22Rv1 (cell line): Measurements from ENCODE around the gene MYH14.

Experiments used
- H3K27ac ChIP-seq: fragments of 450-650 bp; 2 replicates; pipeline ENCODE4 v1.5.1; 2017
- ZFX ChIP-seq: fragments of 450-650 bp; IDR thresholded peaks from 2 replicates; pipeline ENCODE4 v1.6.1; 2017; ENCODE audit warnings: antibody characterized with exemption, borderline replicate concordance
- TF ChIP-seq, protein P1 (sequence below): fragments of 450-650 bp; IDR thresholded peaks from 2 replicates; pipeline ENCODE4 v1.5.1; 2017; ENCODE audit warnings: mild to moderate bottlenecking

MYH14 gene

DNA sequence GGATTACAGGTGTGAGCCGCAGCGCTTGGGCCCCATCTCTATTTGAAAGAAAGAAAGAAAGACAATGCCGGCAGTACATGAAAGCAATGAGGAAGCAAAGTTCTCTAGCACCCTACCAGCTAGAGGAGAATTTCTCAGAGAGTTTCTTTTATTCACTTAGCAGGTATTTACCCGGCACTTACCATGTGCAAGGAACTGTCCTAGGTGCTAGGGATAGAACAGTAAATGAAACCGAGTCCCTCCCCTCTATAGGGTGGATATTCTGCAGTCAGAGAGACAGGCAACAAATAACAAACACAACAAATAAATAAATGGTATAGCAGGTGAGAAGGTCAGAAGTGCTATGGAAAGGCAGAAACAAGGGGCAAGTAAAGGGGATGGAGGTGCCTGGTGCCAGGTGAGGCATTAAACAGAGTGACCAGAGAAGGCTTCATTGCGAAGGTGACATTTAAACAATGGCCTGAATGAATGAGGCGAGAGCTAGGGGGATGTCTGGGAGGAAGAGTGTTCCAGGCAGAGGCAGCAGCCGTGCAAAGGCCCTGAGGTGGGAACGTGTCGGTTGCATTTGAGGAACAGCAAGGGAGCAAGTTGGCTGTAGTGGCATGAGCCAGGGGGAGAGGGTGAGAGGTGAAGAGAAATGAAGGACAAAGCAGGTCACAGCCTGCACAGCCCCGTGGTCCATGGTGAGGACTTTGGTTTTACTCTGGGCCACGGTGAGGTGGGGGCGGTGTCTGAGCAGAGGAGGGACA is 10.8 kb upstream of the MYH14 start:
- H3K27ac ChIP-seq, result no peak overlapping the region
- TF ChIP-seq ZFX, result no peak
- TF ChIP-seq, protein P1, sequence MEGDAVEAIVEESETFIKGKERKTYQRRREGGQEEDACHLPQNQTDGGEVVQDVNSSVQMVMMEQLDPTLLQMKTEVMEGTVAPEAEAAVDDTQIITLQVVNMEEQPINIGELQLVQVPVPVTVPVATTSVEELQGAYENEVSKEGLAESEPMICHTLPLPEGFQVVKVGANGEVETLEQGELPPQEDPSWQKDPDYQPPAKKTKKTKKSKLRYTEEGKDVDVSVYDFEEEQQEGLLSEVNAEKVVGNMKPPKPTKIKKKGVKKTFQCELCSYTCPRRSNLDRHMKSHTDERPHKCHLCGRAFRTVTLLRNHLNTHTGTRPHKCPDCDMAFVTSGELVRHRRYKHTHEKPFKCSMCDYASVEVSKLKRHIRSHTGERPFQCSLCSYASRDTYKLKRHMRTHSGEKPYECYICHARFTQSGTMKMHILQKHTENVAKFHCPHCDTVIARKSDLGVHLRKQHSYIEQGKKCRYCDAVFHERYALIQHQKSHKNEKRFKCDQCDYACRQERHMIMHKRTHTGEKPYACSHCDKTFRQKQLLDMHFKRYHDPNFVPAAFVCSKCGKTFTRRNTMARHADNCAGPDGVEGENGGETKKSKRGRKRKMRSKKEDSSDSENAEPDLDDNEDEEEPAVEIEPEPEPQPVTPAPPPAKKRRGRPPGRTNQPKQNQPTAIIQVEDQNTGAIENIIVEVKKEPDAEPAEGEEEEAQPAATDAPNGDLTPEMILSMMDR, result no peak

DNA sequence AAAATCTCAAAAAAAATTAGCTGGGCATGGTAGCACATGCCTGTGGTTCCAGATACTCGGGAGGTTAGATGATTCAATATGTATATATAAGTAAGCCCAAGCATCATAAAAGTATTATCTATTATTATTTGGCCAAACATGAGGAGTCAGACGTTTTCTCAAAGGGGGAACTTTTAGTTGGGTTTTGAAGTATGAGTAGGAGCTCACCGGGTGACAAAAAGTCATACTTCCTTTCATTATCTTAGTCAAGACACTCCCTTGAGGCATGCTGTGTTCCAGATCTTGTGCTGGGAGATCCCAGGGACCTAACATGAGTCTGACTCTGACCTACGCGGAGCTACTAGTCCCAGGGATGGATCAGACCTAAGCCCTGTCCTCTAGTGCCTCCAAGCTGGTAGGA is 8.2 kb upstream of the MYH14 start:
- H3K27ac ChIP-seq, result no peak overlapping the region
- no peak for TF ChIP-seq ZFX
- TF ChIP-seq, protein P1, result no peak

DNA sequence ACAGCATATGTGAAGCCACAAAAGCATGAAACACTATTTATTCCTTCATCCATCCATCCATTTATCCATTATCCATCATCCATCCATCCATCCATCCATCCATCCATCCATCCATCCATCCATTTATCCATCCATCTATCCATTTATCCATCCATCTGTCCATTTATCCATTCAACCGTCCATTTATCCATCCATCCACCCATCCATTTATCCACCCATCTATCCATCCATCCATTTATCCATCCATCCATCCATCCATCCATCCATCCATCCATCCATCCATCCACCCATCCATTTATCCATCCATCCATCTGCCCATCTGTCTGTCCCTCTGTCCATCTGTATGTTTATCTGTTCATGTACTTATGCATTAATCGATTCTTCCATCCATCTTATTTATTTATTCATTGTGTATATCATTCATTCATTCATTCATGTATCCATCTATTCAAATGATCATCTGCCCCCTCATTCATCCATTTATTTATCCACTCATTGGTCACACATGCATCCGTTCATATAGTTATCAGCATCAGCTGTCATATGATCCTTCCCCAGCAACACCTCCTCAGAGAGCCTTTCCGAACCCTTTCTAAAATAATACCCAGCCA is 7.0 kb upstream of the MYH14 start:
- TF ChIP-seq, protein P1, result no peak
- TF ChIP-seq ZFX, result no peak
- H3K27ac ChIP-seq, result no peak overlapping the region

DNA sequence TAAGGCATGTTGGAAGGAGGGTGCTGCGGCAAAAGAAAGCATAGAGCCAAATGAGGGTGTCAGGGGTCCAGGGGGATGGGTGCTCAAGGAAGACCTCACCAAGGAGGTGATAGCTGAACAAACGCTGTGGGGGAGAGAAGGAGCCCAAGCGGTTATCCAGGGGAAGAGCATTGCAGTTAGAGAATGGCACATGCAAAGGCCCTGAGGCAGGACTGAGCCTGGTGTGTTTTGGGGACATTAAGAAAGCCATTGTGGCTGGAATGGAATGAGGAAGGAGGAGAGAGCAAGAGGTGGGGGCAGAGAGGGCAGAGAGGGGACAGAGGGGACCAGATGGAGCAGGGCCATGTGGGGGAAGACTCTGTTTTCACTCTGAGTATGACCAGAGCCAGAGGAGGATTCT is 6.1 kb upstream of the MYH14 start:
- H3K27ac ChIP-seq, result no peak overlapping the region
- TF ChIP-seq, protein P1, result no peak
- TF ChIP-seq ZFX, result no peak

DNA sequence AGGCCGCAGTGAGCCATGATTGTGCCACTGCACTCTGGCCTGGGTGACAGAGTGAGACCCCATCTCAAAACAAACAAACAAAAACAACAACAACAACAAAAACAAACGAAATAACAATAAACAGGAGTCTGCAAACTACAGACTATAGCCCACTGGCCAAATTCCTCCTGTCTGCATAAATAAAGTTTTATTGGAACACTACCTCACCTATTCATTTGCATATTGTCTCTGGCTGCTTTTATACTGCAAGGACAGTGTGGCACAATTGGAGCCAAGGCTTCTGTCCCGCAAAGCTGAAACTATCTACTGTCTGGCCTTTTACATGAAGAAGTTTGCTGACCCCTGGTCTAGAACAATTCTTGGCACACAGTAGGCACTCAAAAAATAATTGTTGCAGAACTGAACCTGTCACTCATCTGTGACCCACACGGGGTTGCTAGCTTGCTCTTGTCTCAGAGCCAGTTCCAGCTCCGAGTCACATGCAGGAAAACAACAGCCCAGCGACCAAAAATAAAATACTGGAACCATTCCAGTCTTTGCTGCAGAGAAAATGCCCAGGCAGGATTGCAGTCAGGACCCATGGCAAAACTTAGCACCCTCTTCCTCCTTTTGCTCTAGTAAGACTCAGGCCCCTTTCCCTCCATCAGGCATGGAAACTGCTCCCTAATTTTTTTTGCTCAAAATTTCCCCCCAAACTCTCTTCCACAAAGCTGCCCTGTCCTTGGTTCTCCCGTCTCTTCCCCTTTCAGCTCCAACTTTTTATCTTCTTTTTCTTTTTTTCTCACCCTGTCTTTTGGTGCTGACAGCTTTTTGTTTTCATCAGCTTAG is 4.8 kb upstream of the MYH14 start:
- TF ChIP-seq, protein P1, result no peak
- no peak for TF ChIP-seq ZFX
- H3K27ac ChIP-seq, result peak overlapping the region; percentile 23; the same call in 1 of the 2 replicates

DNA sequence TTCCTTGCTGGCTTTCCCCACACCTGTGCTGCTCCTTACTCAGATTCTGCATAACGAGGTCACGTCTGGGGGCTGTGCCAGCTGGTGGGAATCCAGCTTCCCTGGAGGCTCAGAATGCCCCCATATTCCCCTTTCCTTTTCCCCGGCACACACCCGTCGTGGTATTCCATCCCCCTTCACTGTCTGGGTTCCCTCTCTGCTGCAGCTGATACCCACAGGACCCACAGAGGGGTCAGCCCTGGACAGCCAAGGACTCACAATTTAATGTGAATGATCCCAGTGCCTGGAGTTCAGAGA is 4.2 kb upstream of the MYH14 start:
- no peak for TF ChIP-seq ZFX
- TF ChIP-seq, protein P1, result no peak
- peak overlapping the region; percentile 23; the same call in 1 of the 2 replicates for H3K27ac ChIP-seq
